ENCODE measurements around the gene EPHB3. TPM values are rescaled to one million over a fixed set of nuclear protein-coding genes. Genes with fewer than 3 reads are reported as not detected.

The EPHB3 gene
- total and polyA plus RNA-seq, 3 donors from 2014 or later = 2.0 to 2.6 (median 2.3) TPM

- no peaks in the 10 kb centered on the region for H3K36me3 ChIP-seq (ENCODE audit: low read depth, missing control alignments)
- intact Hi-C loops (cut with DNase I; ENCODE audit: low total_unique reads) = no loop called here
- 45 to 50% methylated on average over 10 to 11 of the region's 11 CpGs for WGBS, 2 donors
- no peaks in the 10 kb centered on the region for H3K27me3 ChIP-seq
- H3K9me3 ChIP-seq = no peaks in the 10 kb centered on the region
- no peak for DNase-seq
- no peak overlapping the region for H3K4me3 ChIP-seq
- H3K4me1 ChIP-seq = peaks cover 10% of the 10 kb centered on the region
- no peak for TF ChIP-seq CTCF (IDR thresholded peaks at IDR 0.05)
- H3K27ac ChIP-seq = no peak overlapping the region
Observed at GRCh38 chr3:184584464-184584891, 22.9 kb downstream of the EPHB3 start.

- WGBS, 2 donors = 74 to 78% methylated on average over 6 of the region's 6 CpGs
- DNase-seq = no peak
- H3K27ac ChIP-seq = no peak overlapping the region
- H3K9me3 ChIP-seq = no peaks in the 10 kb centered on the region
- intact Hi-C loops (cut with DNase I; ENCODE audit: low total_unique reads) = no loop called here
- H3K27me3 ChIP-seq = no peaks in the 10 kb centered on the region
- H3K4me3 ChIP-seq = no peak overlapping the region
- peaks cover 10% of the 10 kb centered on the region for H3K4me1 ChIP-seq
- TF ChIP-seq POLR2A (IDR thresholded peaks at IDR 0.05) = no peak
- TF ChIP-seq CTCF (IDR thresholded peaks at IDR 0.05) = no peak
- no peaks in the 10 kb centered on the region for H3K36me3 ChIP-seq (ENCODE audit: low read depth, missing control alignments)
Observed at GRCh38 chr3:184585545-184585944, 24.0 kb downstream of the EPHB3 start.

GRCh38 chr3:184586851-184587250 is 25.3 kb downstream of the EPHB3 start:
- TF ChIP-seq CTCF (IDR thresholded peaks at IDR 0.05) = no peak
- TF ChIP-seq POLR2A (IDR thresholded peaks at IDR 0.05) = no peak
- intact Hi-C loops (cut with DNase I; ENCODE audit: low total_unique reads) = no loop called here
- no peaks in the 10 kb centered on the region for H3K36me3 ChIP-seq (ENCODE audit: low read depth, missing control alignments)
- 94% methylated on average over 8 of the region's 8 CpGs for WGBS, 2 donors
- peaks cover 11% of the 10 kb centered on the region for H3K4me1 ChIP-seq
- no peaks in the 10 kb centered on the region for H3K9me3 ChIP-seq
- H3K4me3 ChIP-seq = no peak overlapping the region
- no peak for DNase-seq
- H3K27me3 ChIP-seq = no peaks in the 10 kb centered on the region
- H3K27ac ChIP-seq = no peak overlapping the region

- intact Hi-C loops (cut with DNase I; ENCODE audit: low total_unique reads) = no loop called here
- Histone ChIP-seq H3K4me1 (peaks cover 20% of the 10 kb centered on the region), H3K27ac (no peak overlapping the region), H3K4me3 (no peak overlapping the region), H3K36me3 (ENCODE audit: low read depth, missing control alignments) (no peaks in the 10 kb centered on the region), H3K27me3 (no peaks in the 10 kb centered on the region), H3K9me3 (no peaks in the 10 kb centered on the region)
- DNase-seq = no peak
- TF ChIP-seq POLR2A (IDR thresholded peaks at IDR 0.05) (no peak), CTCF (IDR thresholded peaks at IDR 0.05) (no peak)
- WGBS, 2 donors = 89 to 91% methylated on average over 4 of the region's 4 CpGs
Observed at GRCh38 chr3:184588776-184589175, 27.2 kb downstream of the EPHB3 start.

- Histone ChIP-seq H3K9me3 (no peaks in the 10 kb centered on the region), H3K27me3 (no peaks in the 10 kb centered on the region), H3K27ac (no peak overlapping the region), H3K4me1 (peaks cover 21% of the 10 kb centered on the region), H3K4me3 (no peak overlapping the region), H3K36me3 (ENCODE audit: low read depth, missing control alignments) (no peaks in the 10 kb centered on the region)
- WGBS, 2 donors = 42 to 59% methylated on average over 4 to 6 of the region's 6 CpGs
- TF ChIP-seq POLR2A (IDR thresholded peaks at IDR 0.05) (no peak), CTCF (IDR thresholded peaks at IDR 0.05) (no peak)
- DNase-seq = no peak
- intact Hi-C loops (cut with DNase I; ENCODE audit: low total_unique reads) = no loop called here
Observed at GRCh38 chr3:184590795-184591194, 29.2 kb downstream of the EPHB3 start.
